Motor neuron (in vitro differentiated cells): ENCODE results near the gene A1BG. TPM values are rescaled to one million over a fixed set of nuclear protein-coding genes. Genes with fewer than 3 reads are reported as not detected.
"Not testable (repeated sequence)": the region's sequence is repeated elsewhere in the genome, so short reads cannot be mapped to it uniquely, and the experiment has no call there.

Experiments used
- ATAC-seq, 8 experiments: fragments of 200-7000 bp; cut with Tn5 transposase; replicated peaks in 6 of 8; 2 replicates each; pipeline ENCODE4 v1.8.0; 2021; ENCODE audit warnings: mild to moderate bottlenecking in 8 of 8, moderate library complexity in 8 of 8
- H3K27ac ChIP-seq, 2 donors: fragments of 250-450 bp; sonication (Bioruptor Pico); 2 replicates each; pipeline ENCODE4 v1.9.0; 2021; ENCODE audit warnings: antibody characterized with exemption in 2 of 2, mild to moderate bottlenecking in 2 of 2, moderate library complexity in 1 of 2
- H3K4me1 ChIP-seq, 2 donors: fragments of 250-450 bp; sonication (Bioruptor Pico); replicated peaks in 1 of 2; 2 replicates each; pipeline ENCODE4 v1.6.1; 2021; ENCODE audit warnings: antibody characterized with exemption in 2 of 2, mild to moderate bottlenecking in 2 of 2, moderate library complexity in 1 of 2
- H3K4me3 ChIP-seq, 5 donors: fragments of 250-450 bp; sonication (Bioruptor Pico); 2 replicates each; pipeline ENCODE4 v1.9.0; 2021; ENCODE audit warnings: antibody characterized with exemption in 5 of 5, mild to moderate bottlenecking in 5 of 5, moderate library complexity in 4 of 5
- WGBS, 10 experiments: fragments of 450-650 bp; shearing (Covaris generic); methylation state at CpG; one replicate each; pipeline ENCODE4 v1.0.0; 2022; 5-methylcytosine and 5-hydroxymethylcytosine counted together
- in situ Hi-C, 9 experiments: fragments of 400-800 bp; cut with MboI; loops; one replicate each; pipeline ENCODE4 v1.15.0; 2021; ENCODE audit warnings: low sequenced_read_pairs in 9 of 9, low pct_unique_long_range_greater_than_20kb in 2 of 9; ENCODE audit not compliant: unreplicated experiment in 9 of 9
- total RNA-seq, 8 experiments: library from RNA; unstranded; fragments of 300-600 nt; gene quantifications; 2 replicates each; pipeline versions ENCODE4 v1.2.3 to v1.2.4, GENCODE V29; 2022

Gene A1BG
- total RNA-seq, 8 experiments from 2014 or later: 4.4 to 84.0 (median 63.6) TPM; not detected in 1

DNA sequence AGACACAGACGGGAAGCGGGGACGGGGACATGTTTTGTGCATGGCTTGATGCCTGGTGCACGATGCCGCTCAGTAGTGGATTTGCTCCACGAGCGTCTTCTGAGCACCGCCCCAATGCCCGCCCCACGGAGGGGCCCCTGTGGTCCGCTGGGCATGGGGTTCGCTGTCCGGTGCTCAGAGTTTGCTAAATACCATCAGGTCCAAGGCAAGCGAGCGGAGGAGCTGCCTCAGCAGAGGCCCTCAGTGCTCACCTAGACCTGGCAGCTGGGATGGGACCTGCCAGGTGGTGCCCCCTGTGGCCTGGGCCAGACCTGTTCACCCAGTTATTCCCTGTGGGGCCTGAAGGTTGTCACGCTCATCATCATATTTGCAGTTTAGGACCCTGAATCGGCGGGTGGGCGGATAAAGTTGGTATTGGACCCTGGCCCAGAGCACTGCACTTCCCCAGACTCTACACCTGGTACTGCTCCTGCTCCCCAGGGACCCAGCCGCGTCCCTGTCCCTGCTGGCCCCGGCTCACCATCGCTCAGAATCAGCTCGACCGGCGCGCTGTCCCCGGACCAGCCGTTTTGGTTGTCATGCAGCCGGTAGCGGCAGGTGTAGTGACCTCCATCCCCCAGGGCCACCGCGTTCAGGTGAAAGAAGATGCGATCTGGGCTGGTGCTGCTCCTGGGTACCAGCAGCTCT is 2.3 kb downstream of the A1BG start:
- Histone ChIP-seq H3K27ac (no peak overlapping the region), H3K4me3 (no peak overlapping the region), H3K4me1 (peaks cover 5% of the 10 kb centered on the region in 2 donors)
- WGBS, 10 experiments: 82 to 100% (median 96%) methylated on average over 1 to 20 of the region's 34 CpGs; no CpG with 5 or more reads in 3 of the 10 experiments
- in situ Hi-C loops: no loop called here
- no peak for ATAC-seq

DNA sequence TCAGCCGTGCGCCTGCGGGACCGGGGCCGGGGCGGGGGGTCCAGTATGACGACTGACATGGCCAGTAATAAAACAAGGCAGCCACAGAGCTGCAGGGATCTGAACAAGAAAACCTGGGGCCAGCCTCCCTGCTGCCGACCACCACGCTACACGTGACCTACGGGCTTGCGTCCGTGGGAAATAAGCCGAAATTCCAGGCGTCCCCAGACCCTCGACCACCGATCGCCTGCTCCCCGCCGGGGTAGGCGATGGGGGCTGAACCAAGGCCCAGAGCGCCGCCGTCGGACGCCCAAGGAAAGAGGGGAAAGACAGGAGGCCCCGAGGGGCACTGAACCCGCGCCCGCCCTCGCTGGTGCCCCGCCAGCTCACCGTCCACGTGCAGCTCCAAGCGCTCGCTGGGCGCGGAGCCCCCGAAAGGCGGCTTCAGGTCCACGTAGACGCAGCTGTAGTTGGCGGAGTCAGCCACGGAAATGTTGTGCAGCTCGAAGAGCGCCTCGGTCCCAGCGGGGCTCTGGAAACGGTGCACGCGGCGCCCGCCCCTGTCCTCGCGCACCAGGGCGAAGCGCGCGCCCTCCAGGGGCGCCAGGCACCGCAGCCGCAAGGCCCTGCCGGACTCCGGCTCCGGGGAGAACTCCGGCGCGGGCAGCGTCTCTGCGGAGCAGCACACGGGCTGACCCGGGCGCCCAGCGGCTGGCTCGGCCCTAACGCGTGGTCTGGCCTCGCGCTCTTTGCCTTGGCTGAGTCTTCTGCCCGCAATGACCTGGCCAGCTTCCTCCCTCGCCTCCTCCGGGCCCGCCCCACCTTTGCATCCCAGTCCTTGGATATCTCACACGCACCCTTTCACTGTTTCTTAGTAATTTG is 3.1 kb downstream of the A1BG start:
- H3K27ac ChIP-seq: no peak overlapping the region
- H3K4me3 ChIP-seq: no peak overlapping the region
- H3K4me1 ChIP-seq: peaks cover 5 to 9% of the 10 kb centered on the region in 2 donors
- 58 to 95% (median 83%) methylated on average over 1 to 15 of the region's 84 CpGs; no CpG with 5 or more reads in 4 of the 10 experiments for WGBS, 10 experiments
- no peak for ATAC-seq
- in situ Hi-C loops: no loop called here

DNA sequence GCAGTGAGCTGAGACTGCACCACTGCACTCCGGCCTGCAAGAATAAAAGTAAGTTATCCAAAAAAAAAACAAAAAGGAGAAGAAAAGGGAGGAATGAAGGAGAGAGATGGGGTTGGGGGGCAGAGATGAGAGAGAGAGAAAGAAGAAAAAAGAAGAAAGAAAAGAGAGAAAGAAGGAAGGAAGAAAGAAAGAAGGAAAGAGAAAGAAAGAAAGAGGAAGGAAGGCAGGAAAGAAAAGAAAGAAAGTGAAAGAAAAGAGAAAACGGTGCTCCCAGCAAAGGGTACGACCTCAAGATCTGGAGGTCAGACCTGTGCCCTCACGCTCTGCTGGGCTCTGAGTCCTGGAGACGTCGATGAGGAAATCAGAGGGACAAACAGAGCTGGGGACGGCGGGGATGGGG is 3.7 kb downstream of the A1BG start:
- Histone ChIP-seq H3K4me1 (peaks cover 5 to 9% of the 10 kb centered on the region in 2 donors), H3K4me3 (no peak overlapping the region), H3K27ac (no peak overlapping the region)
- 35 to 100% (median 80%) methylated on average over 1 to 8 of the region's 8 CpGs; no CpG with 5 or more reads in 2 of the 10 experiments for WGBS, 10 experiments
- in situ Hi-C loops: no loop called here
- no peak for ATAC-seq

DNA sequence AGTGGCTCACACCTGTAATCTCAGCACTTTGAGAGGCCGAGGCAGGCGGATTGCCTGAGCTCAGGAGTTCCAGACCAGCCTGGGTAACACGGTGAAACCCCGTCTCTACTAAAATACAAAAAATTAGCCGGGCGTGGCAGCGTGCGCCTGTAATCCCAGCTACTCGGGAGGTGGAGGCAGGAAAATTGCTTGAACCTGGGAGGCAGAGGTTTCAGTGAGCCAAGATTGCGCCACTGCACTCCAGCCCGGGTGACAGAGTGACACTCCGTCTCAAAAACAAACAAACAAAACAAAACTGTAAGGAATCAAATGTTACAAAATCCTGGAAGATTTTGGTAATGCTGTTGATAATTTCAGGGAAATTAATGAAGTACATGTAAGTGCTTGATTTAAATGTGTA is 5.2 kb downstream of the A1BG start:
- 0 to 20% (median 4%) methylated on average over 5 to 12 of the region's 12 CpGs; no CpG with 5 or more reads in 3 of the 10 experiments for WGBS, 10 experiments

DNA sequence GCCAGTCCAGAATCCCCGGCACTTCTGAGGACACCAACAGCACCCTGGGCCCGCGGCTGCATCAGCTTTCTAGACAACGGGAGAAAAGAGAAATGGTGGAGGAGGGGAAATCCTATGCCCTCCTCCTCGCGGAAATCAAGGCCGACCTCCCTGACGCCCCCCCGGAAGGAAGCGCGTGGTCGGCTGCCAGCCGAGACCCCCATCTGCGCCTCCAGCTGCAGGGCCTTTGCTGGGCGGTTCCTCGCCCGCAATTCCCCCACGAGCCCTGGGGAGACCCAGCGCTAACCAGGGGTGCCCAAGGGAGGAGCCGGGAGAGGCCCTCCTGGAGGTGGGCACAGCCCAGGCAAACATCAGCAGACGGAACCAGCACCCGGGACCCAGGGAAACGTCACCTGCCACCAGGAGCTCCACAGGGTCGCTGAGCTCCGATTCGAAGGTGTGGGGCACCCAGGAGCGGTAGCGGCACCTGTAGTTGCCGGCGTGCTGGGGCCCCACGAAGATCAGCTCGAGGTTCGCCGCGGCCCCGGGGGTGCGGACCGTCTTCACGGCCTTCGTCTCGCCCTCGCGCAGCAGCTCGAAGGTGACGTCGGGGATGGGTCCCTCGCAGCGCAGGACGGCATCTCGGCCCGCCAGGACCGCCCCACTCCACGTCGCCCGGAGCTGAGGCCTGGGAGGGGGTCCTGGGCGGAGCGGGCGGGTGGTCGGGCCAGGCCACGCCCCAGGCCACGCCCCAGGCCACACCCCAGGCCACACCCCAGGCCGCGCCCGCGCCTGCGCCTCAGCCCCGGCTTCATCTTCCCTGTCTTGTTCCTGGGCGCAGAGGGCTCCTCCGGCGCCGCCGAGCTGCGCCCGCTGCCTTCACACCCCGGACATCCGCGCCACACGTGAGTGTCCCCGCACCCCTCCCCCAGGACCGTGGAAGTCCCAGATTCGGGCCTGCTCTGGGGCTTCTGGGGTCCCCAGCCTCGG is 6.0 kb downstream of the A1BG start:
- Histone ChIP-seq H3K4me1 (peaks cover 5 to 9% of the 10 kb centered on the region in 2 donors), H3K27ac (peak overlapping the region; percentile 75 to 94), H3K4me3 (peak overlapping the region; percentile 55 to 92 (median 67))
- peak; percentile 44 to 93 (median 92) for ATAC-seq
- in situ Hi-C loops: no loop called here
- 0 to 13% (median 3%) methylated on average over 1 to 10 of the region's 82 CpGs; no CpG with 5 or more reads in 4 of the 10 experiments for WGBS, 10 experiments

More for the DNA sequence above, 5.2 kb downstream of the A1BG start:
- H3K4me1 ChIP-seq, ATAC-seq, in situ Hi-C loops, H3K27ac ChIP-seq: not testable (repeated sequence)
- peak overlapping the region; percentile 55 to 92 (median 67) for H3K4me3 ChIP-seq

DNA sequence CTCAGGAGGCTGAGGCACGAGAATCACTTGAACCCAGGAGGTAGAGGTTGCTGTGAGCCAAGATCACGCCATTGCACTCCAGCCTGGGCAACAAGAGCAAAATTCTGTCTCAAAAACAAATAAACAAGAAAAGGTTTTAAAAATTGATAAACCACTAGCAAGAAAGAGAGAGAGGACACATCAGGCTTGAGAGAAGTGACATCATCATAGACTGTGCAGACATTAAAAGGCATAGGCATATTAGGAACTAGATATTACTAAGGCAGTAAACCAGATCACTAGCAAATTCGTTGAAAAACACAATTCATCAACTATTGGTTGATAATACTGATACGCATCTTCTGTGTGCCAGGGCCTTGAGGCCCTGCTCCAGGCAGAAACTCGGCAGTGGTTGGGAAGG is 7.7 kb downstream of the A1BG start:
- Histone ChIP-seq H3K4me1 (peaks cover 5 to 9% of the 10 kb centered on the region in 2 donors), H3K4me3 (peak overlapping the region in 1 of 5 donors; percentile 83), H3K27ac (no peak overlapping the region)
- WGBS, 10 experiments: 0 to 100% (median 70%) methylated on average over 1 to 4 of the region's 5 CpGs; no CpG with 5 or more reads in 2 of the 10 experiments
- in situ Hi-C loops: no loop called here
- no peak for ATAC-seq

DNA sequence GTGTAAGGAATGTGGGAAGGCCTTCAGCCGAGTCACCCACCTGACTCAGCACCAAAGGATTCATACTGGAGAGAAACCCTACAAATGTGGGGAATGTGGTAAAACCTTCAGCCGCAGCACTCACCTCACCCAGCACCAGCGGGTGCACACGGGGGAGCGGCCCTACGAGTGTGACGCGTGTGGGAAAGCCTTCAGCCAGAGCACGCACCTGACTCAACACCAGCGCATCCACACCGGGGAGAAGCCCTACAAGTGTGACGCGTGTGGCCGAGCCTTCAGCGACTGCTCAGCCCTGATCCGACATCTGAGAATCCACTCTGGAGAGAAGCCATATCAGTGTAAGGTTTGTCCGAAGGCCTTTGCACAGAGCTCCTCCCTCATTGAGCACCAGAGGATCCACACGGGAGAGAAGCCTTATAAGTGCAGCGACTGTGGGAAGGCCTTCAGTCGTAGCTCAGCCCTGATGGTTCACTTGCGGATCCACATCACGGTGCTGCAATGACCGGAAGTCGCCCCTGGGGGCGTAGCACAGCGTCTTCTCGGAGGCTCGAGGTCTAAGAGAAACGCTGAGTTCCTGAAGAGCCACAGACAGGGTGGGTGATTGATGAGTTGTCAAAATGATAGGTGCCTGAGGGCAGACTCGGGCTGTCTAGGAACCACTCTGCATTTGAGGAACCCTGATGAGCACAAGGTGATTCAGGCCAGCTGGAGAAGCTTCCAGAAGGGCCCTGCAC is 14.3 kb downstream of the A1BG start:
- H3K4me3 ChIP-seq: no peak overlapping the region
- in situ Hi-C loops: no loop called here
- 40 to 96% (median 89%) methylated on average over 1 to 11 of the region's 30 CpGs; no CpG with 5 or more reads in 5 of the 10 experiments for WGBS, 10 experiments
- peak in 5 of 8 experiments; percentile 32 to 57 (median 53) for ATAC-seq
- H3K27ac ChIP-seq: no peak overlapping the region
- no peaks in the 10 kb centered on the region for H3K4me1 ChIP-seq

DNA sequence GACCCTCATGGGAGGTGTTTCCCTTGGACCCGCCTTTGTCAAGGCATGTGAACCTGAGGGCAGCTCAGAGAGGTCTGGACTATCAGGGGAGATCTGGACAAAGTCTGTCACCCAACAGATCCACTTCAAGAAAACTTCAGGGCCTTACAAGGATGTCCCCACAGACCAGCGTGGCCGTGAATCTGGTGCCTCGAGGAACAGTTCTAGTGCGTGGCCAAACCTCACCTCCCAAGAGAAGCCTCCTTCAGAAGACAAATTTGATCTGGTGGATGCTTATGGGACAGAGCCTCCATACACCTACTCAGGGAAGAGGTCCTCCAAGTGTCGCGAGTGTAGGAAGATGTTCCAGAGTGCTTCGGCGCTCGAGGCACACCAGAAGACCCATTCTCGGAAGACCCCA is 15.0 kb downstream of the A1BG start:
- Histone ChIP-seq H3K4me1 (no peaks in the 10 kb centered on the region), H3K4me3 (no peak overlapping the region), H3K27ac (no peak overlapping the region)
- peak in 4 of 8 experiments; percentile 1 to 12 (median 4) for ATAC-seq
- in situ Hi-C loops: no loop called here
- WGBS, 10 experiments: 90 to 100% (median 96%) methylated on average over 1 to 4 of the region's 11 CpGs; no CpG with 5 or more reads in 6 of the 10 experiments

DNA sequence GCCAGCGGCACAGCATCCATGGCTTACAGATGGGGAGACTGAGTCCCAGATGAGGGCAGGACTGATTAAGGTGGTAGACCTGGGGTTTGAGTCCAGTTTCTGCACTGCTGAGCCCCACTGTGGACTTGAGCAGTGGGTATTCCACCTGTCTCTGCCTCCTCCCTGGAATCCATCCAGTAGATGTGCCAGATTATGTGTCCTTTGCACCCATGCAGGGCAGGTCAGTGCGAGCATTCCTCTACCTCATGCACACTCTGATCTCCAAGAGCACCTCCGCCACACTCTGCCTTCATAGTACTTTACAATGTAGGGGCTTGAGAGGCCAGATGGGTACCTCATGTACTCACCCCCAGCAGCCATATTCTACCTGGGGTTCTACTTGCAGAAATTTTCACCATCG is 16.5 kb downstream of the A1BG start:
- Histone ChIP-seq H3K27ac (no peak overlapping the region), H3K4me3 (no peak overlapping the region), H3K4me1 (no peaks in the 10 kb centered on the region)
- in situ Hi-C loops: no loop called here
- ATAC-seq: no peak
- WGBS, 10 experiments: 72 to 100% (median 100%) methylated on average over 1 to 2 of the region's 4 CpGs; no CpG with 5 or more reads in 4 of the 10 experiments

DNA sequence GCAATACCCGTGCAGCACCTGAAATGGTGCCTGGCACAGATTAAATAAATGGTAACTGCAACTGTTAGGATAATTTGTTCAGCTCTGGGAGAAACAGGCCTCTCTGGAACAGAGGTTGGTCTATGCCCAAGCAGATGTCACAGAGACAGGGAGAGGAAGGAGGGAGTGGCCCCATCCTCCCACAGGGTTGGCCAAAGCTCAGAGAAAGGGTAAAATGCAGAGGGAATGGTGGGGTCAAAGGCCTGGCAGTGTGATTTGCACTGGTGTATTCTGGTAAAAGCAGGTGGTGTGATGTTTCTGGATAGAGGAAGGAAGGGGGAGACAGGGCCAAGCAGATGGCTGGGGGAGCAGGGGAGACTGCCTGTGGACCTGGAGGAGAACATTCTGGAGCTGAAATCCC is 17.1 kb downstream of the A1BG start:
- Histone ChIP-seq H3K27ac (no peak overlapping the region), H3K4me1 (no peaks in the 10 kb centered on the region), H3K4me3 (no peak overlapping the region)
- ATAC-seq: no peak
- 83 to 100% (median 100%) methylated on average over 1 of the region's 1 CpG; no CpG with 5 or more reads in 5 of the 10 experiments for WGBS, 10 experiments
- in situ Hi-C loops: no loop called here

DNA sequence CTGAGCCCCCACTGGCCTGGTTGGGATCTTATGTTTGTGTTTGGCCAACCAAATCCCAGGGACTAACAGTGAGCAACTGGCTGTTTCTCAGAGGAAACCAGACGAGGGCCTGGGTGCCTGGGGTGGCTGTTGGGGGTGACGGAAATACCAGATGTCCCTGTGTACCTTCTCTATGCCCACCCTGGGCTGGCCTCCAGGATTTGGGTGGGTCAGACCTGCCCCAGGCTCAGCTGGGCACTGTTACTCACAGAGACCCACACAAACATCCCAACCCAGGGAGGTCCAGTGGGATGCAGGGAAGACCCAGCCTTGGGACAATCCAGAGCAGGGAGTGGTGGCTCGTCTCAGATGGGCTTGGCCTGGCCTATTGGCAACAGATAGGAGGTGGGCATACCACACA is 17.7 kb downstream of the A1BG start:
- no peak for ATAC-seq
- in situ Hi-C loops: no loop called here
- H3K27ac ChIP-seq: no peak overlapping the region

More for the DNA sequence above, 17.7 kb downstream of the A1BG start:
- H3K4me3 ChIP-seq: no peak overlapping the region
- 20 to 100% (median 86%) methylated on average over 1 to 2 of the region's 3 CpGs; no CpG with 5 or more reads in 6 of the 10 experiments for WGBS, 10 experiments
- no peaks in the 10 kb centered on the region for H3K4me1 ChIP-seq
